K562 (cell line): ENCODE measurements around the gene HEMGN. TPM values are rescaled to one million over a fixed set of nuclear protein-coding genes. Genes with fewer than 3 reads are reported as not detected.

Experiments
- DACH1 ChIP-seq: fragments of 450-650 bp; IDR thresholded peaks from 2 replicates; pipeline ENCODE4 v1.6.1; 2018; ENCODE audit not compliant: partially characterized antibody
- E2F1 ChIP-seq: sonication (generic); formaldehyde crosslinking; IDR thresholded peaks from 2 replicates; pipeline ENCODE4 v1.8.1; 2023; ENCODE audit warnings: mild to moderate bottlenecking, missing genetic modification reagents, moderate library complexity
- ELF2 ChIP-seq: fragments of 250-450 bp; sonication (Bioruptor Pico); IDR thresholded peaks from 2 replicates; pipeline ENCODE4 v1.5.0; 2021; ENCODE audit warnings: mild to moderate bottlenecking
- FOXA3 ChIP-seq, 2 experiments: fragments of 450-650 bp in 1 of 2; sonication (generic) in 1 of 2; formaldehyde crosslinking; IDR thresholded peaks in 1 of 2; conservative IDR thresholded peaks in 1 of 2; 2 replicates each; pipeline versions ENCODE4 v1.4.0 to v1.8.0; 2020 to 2022; ENCODE audit warnings: mild to moderate bottlenecking in 2 of 2, missing genetic modification reagents in 1 of 2
- HNRNPH1 ChIP-seq: fragments of 200-400 bp; formaldehyde crosslinking; optimal IDR thresholded peaks from 2 replicates; pipeline ENCODE3; 2017; ENCODE audit warnings: low read depth, mild to moderate bottlenecking, low read length, moderate library complexity
- HNRNPL ChIP-seq: fragments of 200-400 bp; formaldehyde crosslinking; IDR thresholded peaks from 2 replicates; pipeline ENCODE4 v1.6.1; 2017; ENCODE audit warnings: low read depth, mild to moderate bottlenecking, low read length
- MXD1 ChIP-seq: fragments of 250-450 bp; sonication (Bioruptor Pico); IDR thresholded peaks from 2 replicates; pipeline ENCODE4 v1.8.0; 2021; ENCODE audit warnings: borderline replicate concordance, mild to moderate bottlenecking, moderate library complexity; ENCODE audit not compliant: poor library complexity, severe bottlenecking
- PCBP2 ChIP-seq: fragments of 200-400 bp; formaldehyde crosslinking; IDR thresholded peaks from 2 replicates; pipeline ENCODE4 v1.6.1; 2018; ENCODE audit warnings: low read length, low read depth, mild to moderate bottlenecking, moderate library complexity; ENCODE audit not compliant: poor library complexity, severe bottlenecking
- SREBF2 ChIP-seq: sonication (generic); formaldehyde crosslinking; IDR thresholded peaks from 2 replicates; pipeline ENCODE4 v1.4.0; 2020; ENCODE audit warnings: mild to moderate bottlenecking, missing genetic modification reagents
- TBL1XR1 ChIP-seq, 2 experiments: IDR thresholded peaks; 2 replicates each; pipeline ENCODE4 v1.6.1; 2012; ENCODE audit warnings: improper control_type of control experiment in 2 of 2, low read length in 2 of 2, mild to moderate bottlenecking in 1 of 2
- TEAD2 ChIP-seq: fragments of 450-650 bp; IDR thresholded peaks from 2 replicates; pipeline ENCODE4 v1.6.1; 2016; ENCODE audit warnings: missing genetic modification characterization, control low read depth, missing compliant biosample characterization
- ZNF764 ChIP-seq: fragments of 250-450 bp; sonication (Bioruptor Pico); IDR thresholded peaks from 2 replicates; pipeline ENCODE4 v1.4.0; 2020; ENCODE audit warnings: low read depth, mild to moderate bottlenecking, moderate library complexity
- polyA plus RNA-seq, 8 experiments: library from polyadenylated mRNA; depleted of rRNA in 4 of 8; stranded (reverse) in 5 of 8; unstranded in 3 of 8; fragments of >200 nt; fragmentation: Nextera tagmentation in 2 of 8; fragmentation: Illumina TruSeq in 1 of 8; extraction: Ambion mirVana in 2 of 8; extraction: Trizol in 1 of 8; gene quantifications; 2 replicates each; pipeline versions ENCODE4 v1.2.1 to v1.2.3, GENCODE V29; 2011 to 2014; ENCODE audit warnings: inconsistent platforms in 1 of 8, missing spikeins in 1 of 8
- total RNA-seq, 7 experiments: library from RNA; depleted of rRNA in 6 of 7; stranded (reverse); fragments of >200 nt in 6 of 7; fragmentation: Illumina TruSeq in 2 of 7; extraction: Trizol in 2 of 7; gene quantifications; 2 replicates each; pipeline versions ENCODE4 v1.2.1 to v1.2.3, GENCODE V29; 2011 to 2021; ENCODE audit warnings: low replicate concordance in 1 of 7
- TF ChIP-seq, protein P1 (sequence below): fragments of 250-450 bp; sonication (Bioruptor Pico); IDR thresholded peaks from 2 replicates; pipeline ENCODE4 v1.5.0; 2021
- TF ChIP-seq, protein P2 (sequence below): fragments of 250-450 bp; sonication (Bioruptor Pico); IDR thresholded peaks from 2 replicates; pipeline ENCODE4 v1.5.0; 2021; ENCODE audit warnings: mild to moderate bottlenecking, moderate library complexity
- TF ChIP-seq, protein P3 (sequence below): fragments of 150-350 bp; conservative IDR thresholded peaks from 2 replicates; pipeline ENCODE4 v1.6.1; 2014; ENCODE audit warnings: low read length

The HEMGN gene
- total and polyA plus RNA-seq, 9 of the 15 experiments (the other 6 are each of a cell fraction or from before 2014, with no cell fraction given), result 56.3 to 258 (median 137) TPM

DNA sequence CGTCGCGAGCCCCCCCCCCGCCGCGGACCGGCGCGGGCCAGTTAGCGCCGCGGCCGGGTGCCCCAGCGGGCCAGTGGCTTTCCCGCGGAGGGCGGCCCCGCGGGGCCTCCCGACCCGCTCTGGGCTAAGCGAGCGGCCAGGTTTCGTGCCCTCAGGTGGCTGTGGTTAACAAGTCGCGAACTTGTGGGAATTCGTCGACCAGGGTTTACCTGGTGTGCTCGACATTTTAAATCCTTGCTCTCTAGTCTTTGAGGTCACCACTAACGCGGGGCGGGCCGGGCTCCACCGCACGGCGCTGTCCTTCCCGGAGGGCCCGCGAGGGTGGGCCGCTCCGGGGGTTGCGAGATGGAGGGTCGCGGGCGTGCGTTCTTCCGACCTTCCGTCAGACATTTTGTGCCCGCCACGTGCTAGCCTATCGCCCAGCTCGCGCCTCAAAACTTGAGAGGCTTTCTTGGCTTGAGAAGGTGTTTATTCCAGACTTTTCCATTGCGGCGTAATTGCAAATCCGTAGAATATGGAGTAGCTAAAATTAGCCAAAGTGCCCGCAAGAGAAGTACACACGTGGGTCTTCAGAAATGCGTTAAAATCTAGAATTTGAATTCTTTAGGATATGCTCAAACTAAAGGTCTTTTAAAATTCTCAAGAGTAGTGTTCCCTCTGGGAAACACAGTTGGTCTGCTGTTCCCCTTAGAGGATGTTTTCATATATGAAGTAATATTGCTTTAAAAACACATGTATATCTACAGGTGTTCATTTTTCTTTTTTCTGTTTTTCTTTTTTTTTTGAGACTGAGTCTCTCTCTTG is 47.3 kb upstream of the HEMGN start (continued):
- no peak for TF ChIP-seq E2F1 (CRISPR knock-in tag)
- TF ChIP-seq, protein P1, sequence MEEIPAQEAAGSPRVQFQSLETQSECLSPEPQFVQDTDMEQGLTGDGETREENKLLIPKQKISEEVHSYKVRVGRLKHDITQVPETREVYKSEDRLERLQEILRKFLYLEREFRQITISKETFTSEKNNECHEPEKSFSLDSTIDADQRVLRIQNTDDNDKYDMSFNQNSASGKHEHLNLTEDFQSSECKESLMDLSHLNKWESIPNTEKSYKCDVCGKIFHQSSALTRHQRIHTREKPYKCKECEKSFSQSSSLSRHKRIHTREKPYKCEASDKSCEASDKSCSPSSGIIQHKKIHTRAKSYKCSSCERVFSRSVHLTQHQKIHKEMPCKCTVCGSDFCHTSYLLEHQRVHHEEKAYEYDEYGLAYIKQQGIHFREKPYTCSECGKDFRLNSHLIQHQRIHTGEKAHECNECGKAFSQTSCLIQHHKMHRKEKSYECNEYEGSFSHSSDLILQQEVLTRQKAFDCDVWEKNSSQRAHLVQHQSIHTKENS (CRISPR knock-in tag), result no peak
- no peak for TF ChIP-seq TBL1XR1 (IDR thresholded peaks at IDR 0.05; ENCODE audit: low read length in 2 of 2)
- TF ChIP-seq FOXA3 (CRISPR knock-in tag; conservative IDR thresholded peaks at IDR 0.05 in 1 of 2, IDR thresholded peaks at IDR 0.05 in 1 of 2), result no peak
- TF ChIP-seq, protein P2, sequence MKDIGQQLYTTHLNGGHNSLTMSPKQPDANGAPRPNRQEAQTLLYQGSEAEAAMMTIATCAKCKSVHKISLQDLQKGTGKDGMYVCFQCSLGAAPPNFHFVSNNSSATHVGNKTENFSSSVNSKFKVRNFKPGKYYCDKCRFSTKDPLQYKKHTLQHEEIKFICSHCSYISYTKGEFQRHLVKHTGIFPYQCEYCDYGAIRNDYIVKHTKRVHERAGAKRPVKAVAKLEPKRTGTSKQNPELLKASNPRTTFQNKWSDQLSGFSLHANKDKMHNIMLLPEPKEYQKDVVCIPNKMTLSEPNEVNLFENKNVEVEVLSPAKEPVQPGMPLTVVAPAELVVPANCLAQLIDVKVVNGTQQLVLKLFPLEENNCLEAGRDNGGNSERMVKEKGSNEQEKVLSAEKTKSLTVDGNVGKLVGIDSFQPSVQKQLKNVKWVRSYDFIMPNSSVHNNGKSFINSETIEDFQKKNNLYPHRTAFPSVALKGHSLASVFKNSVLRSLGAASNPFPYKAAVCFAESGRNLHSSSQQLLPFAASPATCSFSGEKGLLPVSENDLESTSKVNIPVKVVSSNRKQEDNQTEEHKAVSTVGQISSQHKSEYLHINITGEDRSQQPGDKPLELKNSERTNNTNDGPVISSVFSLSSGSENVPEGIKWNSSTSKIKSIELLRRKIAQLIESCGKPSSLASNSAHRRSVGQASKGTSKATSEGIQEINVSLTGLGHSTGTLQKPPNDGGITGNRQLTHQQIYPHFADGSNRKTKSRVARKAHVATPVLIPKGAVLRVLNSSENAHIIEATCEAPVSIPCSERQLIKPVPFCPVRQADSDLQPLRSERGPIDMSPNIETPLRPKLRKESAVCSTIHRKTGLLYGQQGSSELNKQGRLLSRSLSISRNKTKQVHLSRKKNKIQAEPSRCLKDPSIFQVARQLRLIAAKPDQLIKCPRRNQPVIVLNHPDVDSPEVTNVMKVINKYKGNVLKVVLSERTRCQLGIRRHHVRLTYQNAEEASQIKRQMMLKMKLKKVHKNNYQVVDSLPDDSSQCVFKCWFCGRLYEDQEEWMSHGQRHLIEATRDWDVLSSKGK (CRISPR knock-in tag), result no peak
- no peak for TF ChIP-seq HNRNPL
- TF ChIP-seq SREBF2 (CRISPR knock-in tag), result no peak
- no peak for TF ChIP-seq PCBP2
- TF ChIP-seq ZNF764 (CRISPR knock-in tag), result no peak
- no peak for TF ChIP-seq HNRNPH1
- TF ChIP-seq DACH1, result no peak
- TF ChIP-seq ELF2 (CRISPR knock-in tag), result no peak
- TF ChIP-seq TEAD2, result 0 out of 2 replicates have a peak, but pooled peaks have one; percentile 35
- TF ChIP-seq, protein P3, sequence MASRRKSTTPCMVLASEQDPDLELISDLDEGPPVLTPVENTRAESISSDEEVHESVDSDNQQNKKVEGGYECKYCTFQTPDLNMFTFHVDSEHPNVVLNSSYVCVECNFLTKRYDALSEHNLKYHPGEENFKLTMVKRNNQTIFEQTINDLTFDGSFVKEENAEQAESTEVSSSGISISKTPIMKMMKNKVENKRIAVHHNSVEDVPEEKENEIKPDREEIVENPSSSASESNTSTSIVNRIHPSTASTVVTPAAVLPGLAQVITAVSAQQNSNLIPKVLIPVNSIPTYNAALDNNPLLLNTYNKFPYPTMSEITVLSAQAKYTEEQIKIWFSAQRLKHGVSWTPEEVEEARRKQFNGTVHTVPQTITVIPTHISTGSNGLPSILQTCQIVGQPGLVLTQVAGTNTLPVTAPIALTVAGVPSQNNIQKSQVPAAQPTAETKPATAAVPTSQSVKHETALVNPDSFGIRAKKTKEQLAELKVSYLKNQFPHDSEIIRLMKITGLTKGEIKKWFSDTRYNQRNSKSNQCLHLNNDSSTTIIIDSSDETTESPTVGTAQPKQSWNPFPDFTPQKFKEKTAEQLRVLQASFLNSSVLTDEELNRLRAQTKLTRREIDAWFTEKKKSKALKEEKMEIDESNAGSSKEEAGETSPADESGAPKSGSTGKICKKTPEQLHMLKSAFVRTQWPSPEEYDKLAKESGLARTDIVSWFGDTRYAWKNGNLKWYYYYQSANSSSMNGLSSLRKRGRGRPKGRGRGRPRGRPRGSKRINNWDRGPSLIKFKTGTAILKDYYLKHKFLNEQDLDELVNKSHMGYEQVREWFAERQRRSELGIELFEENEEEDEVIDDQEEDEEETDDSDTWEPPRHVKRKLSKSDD, result no peak
- no peak for TF ChIP-seq MXD1 (CRISPR knock-in tag)
